HG03025 (cell line): Measurements from ENCODE around the gene C16orf96.

ENCODE experiments used
- ATAC-seq: cut with Tn5 transposase; IDR thresholded peaks from one replicate; pipeline ENCODE4 v1.9.1; 2021; ENCODE audit warnings: mild to moderate bottlenecking, moderate library complexity; ENCODE audit not compliant: unreplicated experiment, low FRiP score

C16orf96 gene

DNA sequence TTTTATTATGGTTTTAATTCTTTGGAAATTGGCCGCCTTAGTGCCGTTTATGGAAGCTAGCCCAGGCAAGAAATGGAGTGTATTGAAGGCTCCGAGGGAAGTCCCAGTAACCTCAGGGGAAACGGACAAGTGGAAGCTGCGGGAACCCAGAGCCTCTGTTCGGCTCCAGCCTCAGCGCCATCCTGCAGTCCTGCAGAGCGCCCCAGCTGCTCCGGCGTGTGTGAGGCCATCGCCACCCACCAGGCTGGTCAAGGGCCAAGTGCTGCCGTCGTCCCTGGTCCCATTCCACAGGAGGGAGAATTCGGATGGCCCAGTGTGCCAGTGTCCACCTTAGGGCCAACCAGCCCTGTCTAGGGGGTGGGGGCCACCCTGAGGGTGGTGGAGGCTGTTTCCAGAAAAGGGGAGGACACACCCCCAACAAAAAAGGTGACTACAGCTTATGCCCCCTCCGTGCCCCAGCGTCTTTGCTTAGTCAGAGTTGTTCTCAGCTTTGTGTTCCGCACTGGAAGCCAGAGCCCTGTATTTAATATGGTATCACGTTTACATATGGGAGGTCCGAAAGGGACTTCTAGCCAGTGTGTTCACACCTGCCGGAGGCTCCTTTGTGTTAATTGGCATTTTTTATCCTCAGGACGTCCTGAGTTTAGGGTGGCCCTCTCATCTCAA lies 81.5 kb downstream of the C16orf96 start:
- ATAC-seq: no peak

DNA sequence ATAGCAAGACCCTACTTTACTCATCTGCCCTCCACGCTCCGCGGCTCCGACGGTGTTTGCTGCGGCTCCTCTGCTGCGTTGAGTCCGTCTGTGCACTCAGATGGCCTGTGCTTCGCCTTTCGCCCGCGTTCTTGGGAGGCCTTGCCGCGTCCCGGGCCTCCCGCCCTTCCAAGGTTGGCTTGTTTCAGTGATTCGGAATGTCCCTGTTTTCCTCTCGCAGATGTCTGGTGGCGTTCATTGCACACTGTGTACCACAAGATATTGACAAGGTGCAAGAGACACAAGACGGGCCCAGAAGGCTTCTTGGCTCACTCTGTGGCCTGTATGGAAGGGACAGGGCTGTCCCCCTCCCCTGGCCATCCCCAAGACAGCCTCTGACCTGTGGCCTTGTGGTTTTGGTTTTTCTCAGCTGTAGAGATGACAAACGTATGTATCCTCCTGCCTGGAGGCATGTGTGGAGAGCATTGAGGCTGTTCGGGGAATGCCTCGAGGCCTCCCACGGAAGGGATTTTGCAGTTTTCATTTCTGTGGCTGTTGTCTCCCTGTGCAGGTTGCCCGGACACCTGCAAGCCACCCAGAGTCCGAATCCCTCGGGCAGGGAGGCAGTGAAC lies 83.9 kb downstream of the C16orf96 start:
- ATAC-seq: no peak

DNA sequence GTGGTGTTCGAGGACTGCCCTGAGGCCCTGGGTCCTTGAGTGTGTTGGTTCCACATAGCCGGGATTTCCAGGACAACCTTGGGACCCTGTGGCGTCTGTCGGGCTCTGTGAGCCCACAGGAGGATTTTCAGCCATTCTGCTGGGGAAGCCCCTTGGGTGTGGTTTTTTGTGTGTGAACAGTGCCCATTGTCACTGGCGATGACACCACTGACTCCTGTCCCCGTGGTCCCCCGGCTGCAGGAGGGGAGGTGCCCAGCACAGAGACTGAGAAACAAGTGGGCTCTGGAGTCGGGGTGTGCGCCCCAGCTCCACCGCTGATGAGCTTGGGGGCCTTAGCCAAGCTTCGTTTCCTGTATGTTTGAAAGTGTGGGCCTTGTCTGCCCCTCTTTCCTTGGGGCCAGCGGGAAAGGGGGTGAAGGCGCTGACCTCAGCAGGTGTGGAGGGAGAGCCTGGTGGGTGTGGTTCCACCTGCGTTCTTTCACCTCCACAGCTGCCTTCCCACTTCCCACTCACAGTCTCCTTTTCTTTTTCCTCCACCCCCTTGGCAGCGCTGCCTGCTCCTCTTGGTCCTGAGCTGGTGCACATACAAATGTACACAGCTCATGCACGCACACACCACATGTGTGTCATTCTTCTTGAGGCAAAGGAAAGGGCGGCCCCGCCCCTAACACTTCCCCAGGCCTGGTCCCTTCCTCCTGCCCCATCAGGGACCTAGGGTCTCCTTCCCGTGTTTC lies 84.6 kb downstream of the C16orf96 start:
- ATAC-seq: no peak

DNA sequence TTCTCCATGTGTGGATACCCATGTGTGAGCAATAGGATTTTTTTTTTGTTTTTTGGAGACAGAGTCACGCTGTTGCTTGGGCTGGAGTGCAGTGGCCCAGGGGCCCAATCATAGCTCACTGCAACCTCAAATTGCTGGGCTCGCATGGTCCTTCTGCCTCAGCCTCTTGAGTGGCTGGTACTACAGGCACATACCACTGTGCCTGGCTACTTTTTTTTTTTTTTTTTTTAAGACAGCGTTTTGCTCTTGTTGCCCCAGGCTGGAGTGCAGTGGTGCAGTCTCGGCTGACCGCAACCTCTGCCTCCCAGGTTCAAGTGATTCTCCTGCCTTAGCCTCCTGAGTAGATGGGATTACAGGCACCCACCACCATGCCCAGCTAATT lies 85.2 kb downstream of the C16orf96 start:
- ATAC-seq: no peak

DNA sequence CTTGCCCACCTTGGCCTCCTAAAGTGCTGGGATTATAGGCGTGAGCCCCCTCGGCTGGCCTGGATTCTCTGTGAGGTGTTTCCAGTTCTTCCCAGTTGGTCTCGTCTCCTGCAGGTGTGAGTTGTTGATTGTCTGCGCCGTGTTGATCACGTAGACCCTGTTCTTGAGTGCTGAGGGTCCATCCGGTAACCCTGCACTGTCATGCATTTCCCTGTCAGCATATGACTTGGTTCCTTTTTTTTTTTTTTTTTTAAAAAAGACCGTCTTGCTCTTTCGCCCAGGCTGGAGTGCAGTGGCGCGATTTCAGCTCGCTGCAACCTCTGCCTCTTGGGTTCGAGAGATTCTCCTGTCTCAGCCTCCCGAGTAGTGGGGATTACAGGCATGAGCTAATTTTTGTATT lies 85.8 kb downstream of the C16orf96 start:
- no peak for ATAC-seq

DNA sequence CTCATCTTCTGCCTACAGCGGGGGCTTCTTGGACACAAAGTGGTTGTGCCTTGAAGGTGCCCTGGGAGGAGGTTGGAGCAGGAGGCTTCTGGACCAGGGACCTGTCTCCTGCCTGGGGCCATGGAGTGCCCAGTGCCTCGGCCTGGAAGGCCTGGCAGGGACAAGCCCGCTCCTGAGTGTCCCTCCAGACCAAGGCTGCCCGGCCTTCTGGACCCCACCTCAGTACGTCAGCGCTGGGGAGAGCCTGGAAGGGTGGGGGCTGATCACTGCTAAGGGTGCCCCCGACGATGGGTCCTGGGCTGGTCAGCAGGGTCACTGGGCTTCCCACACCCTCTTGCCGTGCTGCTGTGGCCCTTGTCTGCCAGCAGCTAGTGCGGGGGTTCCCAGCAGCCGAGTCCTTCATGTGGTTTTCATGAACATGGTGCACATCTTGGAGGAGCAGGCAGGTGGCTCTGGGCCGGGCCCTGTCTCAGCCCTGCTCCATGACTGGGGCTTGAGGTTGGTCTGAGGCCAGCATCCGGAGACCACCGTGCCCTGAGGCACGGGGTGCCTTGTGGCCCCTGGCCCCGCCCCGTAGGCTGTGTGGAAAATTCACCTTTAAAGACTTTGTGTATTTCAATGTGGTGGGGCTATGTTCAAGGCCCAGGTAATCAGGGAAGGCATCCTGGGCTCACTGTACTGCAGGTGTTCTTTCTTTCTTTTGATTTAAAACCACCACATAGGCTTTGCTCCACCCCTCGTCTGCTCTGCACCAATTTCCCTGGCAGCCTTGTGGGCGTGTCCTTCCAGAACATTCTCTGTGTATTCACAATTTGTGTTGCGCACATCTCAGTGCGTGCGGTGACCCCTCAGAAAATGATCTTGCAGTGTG lies 90.9 kb downstream of the C16orf96 start:
- ATAC-seq: no peak

DNA sequence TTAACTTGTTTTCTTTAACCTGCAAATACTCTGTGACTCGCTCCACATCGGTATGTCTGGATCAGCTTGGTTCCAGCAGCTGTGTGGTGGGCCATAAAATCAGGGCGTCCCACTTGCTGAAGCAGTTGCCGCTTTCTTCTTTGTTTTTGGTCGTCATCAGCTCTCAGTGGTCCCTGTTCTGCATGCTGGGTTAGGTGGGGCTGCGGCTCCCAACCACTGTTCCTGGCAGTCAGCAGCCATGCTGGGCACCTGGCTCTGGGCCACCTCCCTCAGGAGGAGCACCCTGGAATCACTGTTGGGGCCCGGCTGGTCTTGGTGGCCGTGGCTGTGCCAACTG lies 91.5 kb downstream of the C16orf96 start:
- no peak for ATAC-seq

DNA sequence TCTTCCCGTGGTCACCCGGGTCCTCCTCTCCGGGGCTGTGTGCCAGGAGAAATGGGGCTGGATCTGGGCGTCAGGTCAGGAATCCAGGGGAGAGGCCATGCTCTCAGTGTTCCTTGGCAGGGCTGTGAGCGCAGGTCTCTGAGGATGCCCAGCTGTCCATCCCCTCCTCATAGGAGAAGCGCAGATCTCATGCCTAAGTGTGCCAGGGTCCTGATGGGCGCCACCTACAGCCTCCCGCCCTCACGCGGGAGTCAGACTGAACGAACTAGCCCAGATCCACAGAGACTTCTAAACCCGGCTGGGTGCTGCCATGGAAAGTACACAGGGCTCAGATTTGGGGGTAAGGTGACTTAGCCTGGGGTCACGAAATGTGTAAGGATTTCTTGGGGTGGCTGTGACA lies 92.8 kb downstream of the C16orf96 start:
- no peak for ATAC-seq

DNA sequence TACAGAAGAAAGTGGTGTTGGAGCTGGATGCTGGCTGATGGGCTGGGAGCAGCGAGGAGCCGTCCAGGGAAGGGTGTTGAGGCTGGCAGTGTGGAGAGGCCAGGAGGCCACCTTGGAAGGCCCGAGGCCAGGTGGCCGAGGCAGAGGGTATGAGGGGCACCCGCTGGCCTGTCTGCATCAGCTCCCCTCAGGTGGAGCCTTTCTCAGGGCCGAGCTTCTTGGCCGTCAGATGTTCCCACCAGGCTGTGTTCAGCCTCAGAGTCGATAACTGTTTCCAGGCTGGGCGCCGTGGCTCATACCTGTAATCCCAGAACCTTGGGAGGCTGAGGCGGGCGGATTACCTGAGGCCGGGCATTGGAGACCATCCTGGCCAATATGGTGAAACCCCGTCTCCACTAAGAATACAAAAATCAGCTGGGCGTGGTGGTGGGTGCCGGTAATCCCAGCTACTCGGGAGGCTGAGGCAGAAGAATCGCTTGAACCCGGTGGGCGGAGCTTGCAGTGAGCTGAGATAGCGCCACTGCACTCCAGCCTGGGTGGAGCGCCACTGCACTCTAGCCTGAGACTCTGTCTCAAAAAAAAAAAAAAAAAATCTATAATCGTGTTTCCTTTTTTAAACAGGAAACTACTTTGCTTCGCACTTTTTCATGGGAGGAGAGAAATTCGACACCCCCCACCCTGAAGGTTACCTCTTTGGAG lies 93.8 kb downstream of the C16orf96 start:
- no peak for ATAC-seq
